Tibial nerve (tissue), 3 donors: ENCODE data around the gene ANKHD1.

Source experiments
- CTCF ChIP-seq, 5 experiments: fragments of 200-600 bp in 3 of 5; fragments of 450-650 bp in 2 of 5; sonication (generic) in 3 of 5; IDR thresholded peaks; one replicate each; pipeline ENCODE4 v1.5.1; 2016 to 2019; ENCODE audit warnings: antibody characterized with exemption in 5 of 5, mild to moderate bottlenecking in 3 of 5, moderate library complexity in 2 of 5
- POLR2A ChIP-seq, 2 donors: fragments of 450-650 bp; IDR thresholded peaks; one replicate each; pipeline ENCODE4 v1.6.1; 2017; ENCODE audit warnings: antibody characterized with exemption in 2 of 2, mild to moderate bottlenecking in 2 of 2, moderate library complexity in 2 of 2

GRCh38 chr5:140488914-140489313 lies 87.3 kb downstream of the ANKHD1 start:
- TF ChIP-seq CTCF (IDR thresholded peaks at IDR 0.05) (no peak), POLR2A (IDR thresholded peaks at IDR 0.05) (no peak)
